ENCODE measurements around the gene MTRF1.
A peak's percentile ranks its signal among the peaks of the same experiment; 100 is the strongest.

Gene MTRF1

GRCh38 chr13:41311406-41312175 is 48.2 kb upstream of the MTRF1 start:
- peak; percentile 43 for DNase-seq
- H3K4me1 ChIP-seq (ENCODE audit: low read length), result peaks cover 4% of the 10 kb centered on the region; the same call in 1 of the 2 replicates
- peak overlapping the region; percentile 90 for H3K4me3 ChIP-seq (ENCODE audit: low read length)
- peaks cover 52% of the 10 kb centered on the region for H3K79me2 ChIP-seq (ENCODE audit: low read length)
- TF ChIP-seq, protein P1, sequence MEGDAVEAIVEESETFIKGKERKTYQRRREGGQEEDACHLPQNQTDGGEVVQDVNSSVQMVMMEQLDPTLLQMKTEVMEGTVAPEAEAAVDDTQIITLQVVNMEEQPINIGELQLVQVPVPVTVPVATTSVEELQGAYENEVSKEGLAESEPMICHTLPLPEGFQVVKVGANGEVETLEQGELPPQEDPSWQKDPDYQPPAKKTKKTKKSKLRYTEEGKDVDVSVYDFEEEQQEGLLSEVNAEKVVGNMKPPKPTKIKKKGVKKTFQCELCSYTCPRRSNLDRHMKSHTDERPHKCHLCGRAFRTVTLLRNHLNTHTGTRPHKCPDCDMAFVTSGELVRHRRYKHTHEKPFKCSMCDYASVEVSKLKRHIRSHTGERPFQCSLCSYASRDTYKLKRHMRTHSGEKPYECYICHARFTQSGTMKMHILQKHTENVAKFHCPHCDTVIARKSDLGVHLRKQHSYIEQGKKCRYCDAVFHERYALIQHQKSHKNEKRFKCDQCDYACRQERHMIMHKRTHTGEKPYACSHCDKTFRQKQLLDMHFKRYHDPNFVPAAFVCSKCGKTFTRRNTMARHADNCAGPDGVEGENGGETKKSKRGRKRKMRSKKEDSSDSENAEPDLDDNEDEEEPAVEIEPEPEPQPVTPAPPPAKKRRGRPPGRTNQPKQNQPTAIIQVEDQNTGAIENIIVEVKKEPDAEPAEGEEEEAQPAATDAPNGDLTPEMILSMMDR (IDR thresholded peaks at IDR 0.05; ENCODE audit: low read length), result no peak
- H3K27me3 ChIP-seq (replicated peaks; ENCODE audit: insufficient read depth, low read length), result no peaks in the 10 kb centered on the region
- H3K36me3 ChIP-seq (replicated peaks; ENCODE audit: insufficient read depth, low read length), result no peaks in the 10 kb centered on the region
- no peaks in the 10 kb centered on the region for H3K9me3 ChIP-seq (replicated peaks; ENCODE audit: insufficient read depth, low read length)
- H3F3A ChIP-seq (ENCODE audit: insufficient read depth, low read length), result 0 out of 2 replicates have a peak, but pooled peaks cover 3% of the 10 kb centered on the region
- no peaks in the 10 kb centered on the region for H3K9me2 ChIP-seq (replicated peaks; ENCODE audit: insufficient read depth, low read length)
- peak overlapping the region; percentile 52; the same call in 1 of the 2 replicates for H3K27ac ChIP-seq (ENCODE audit: low read length)
- H3K9ac ChIP-seq (ENCODE audit: low read length), result peak overlapping the region; percentile 80
- no peaks in the 10 kb centered on the region; the same call in 1 of the 2 replicates for H4K20me1 ChIP-seq (ENCODE audit: insufficient read depth, low read length)
- peak overlapping the region; percentile 73 for H2AFZ ChIP-seq (ENCODE audit: low read length)
- peak overlapping the region; percentile 44; the same call in 1 of the 2 replicates for H3K4me2 ChIP-seq (ENCODE audit: low read depth, low read length)

- peak; percentile 72 for DNase-seq
- H3K4me1 ChIP-seq (ENCODE audit: low read length), result peaks cover 4% of the 10 kb centered on the region; the same call in 1 of the 2 replicates
- H3K9ac ChIP-seq (ENCODE audit: low read length), result peak within 1 kb of the TSS; percentile 80
- TF ChIP-seq, protein P1 (IDR thresholded peaks at IDR 0.05; ENCODE audit: low read length), result no peak
- TF ChIP-seq EZH2phosphoT487 (IDR thresholded peaks at IDR 0.05; ENCODE audit: low read length) (no peak), EZH2 (optimal IDR thresholded peaks at IDR 0.05; ENCODE audit: low read depth, low read length) (no peak)
- H3K27me3 ChIP-seq (replicated peaks; ENCODE audit: insufficient read depth, low read length), result no peaks in the 10 kb centered on the region
- peak within 1 kb of the TSS; percentile 73 for H2AFZ ChIP-seq (ENCODE audit: low read length)
- H3K4me2 ChIP-seq (ENCODE audit: low read depth, low read length), result peak within 1 kb of the TSS; percentile 44
- peak within 1 kb of the TSS; percentile 90 for H3K4me3 ChIP-seq (ENCODE audit: low read length)
- H3K27ac ChIP-seq (ENCODE audit: low read length), result peak within 1 kb of the TSS; percentile 52; the same call in 1 of the 2 replicates
- no peaks in the 10 kb centered on the region; the same call in 1 of the 2 replicates for H4K20me1 ChIP-seq (ENCODE audit: insufficient read depth, low read length)
- no peaks in the 10 kb centered on the region for H3K36me3 ChIP-seq (replicated peaks; ENCODE audit: insufficient read depth, low read length)
- peaks cover 48% of the 10 kb centered on the region for H3K79me2 ChIP-seq (ENCODE audit: low read length)
- H3K9me2 ChIP-seq (replicated peaks; ENCODE audit: insufficient read depth, low read length), result no peaks in the 10 kb centered on the region
- no peaks in the 10 kb centered on the region for H3K9me3 ChIP-seq (replicated peaks; ENCODE audit: insufficient read depth, low read length)
- H3F3A ChIP-seq (ENCODE audit: insufficient read depth, low read length), result 0 out of 2 replicates have a peak, but pooled peaks cover 3% of the 10 kb centered on the region
Observed at GRCh38 chr13:41310963-41311405, 47.6 kb upstream of the MTRF1 start, which contains the start of gene NAA16. Gene NAA16, plus strand, starts transcription at chr13:41311267. Its CDS starts 262 bp downstream, at chr13:41311529.

DNA sequence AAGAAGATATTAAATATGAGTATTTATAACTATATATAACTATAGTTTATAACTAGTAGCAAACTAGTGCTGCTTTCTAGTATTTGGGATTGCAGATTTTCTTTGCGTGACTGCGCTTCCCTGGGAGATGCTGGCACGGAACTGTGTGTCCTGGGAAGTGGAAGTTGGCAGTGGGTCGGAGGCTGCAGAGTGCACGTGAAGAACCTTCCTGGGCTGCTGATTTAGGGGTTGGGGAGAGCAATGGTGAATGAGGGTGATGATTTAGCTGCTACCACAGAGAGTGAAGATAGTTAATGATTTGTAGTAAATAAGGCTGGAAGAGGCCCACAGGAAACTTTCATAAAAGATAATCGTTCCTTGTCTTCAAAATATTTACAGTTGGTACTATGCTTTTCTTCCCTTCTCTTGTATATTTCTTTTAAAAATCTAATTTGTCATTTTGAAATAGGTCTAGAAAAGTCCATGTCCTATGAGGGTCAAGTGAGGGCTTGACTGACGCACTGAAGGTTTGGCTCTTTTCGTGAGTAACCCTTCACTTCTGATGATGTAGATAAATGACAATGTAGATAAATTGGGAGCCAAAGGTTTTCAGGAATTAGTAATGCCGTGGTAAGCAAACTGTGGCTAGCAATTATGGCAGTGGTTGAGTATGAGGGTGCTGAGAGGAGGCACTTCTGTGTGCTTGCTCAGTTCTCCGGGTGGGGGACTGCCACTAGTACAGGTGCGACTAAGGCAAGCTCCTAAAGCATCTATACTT is 44.7 kb upstream of the MTRF1 start:
- Histone ChIP-seq H3K4me2 (ENCODE audit: low read depth, low read length) (no peak overlapping the region), H3K36me3 (replicated peaks; ENCODE audit: insufficient read depth, low read length) (no peaks in the 10 kb centered on the region), H4K20me1 (ENCODE audit: insufficient read depth, low read length) (no peaks in the 10 kb centered on the region), H3K9me2 (replicated peaks; ENCODE audit: insufficient read depth, low read length) (no peaks in the 10 kb centered on the region), H3K9ac (ENCODE audit: low read length) (no peak overlapping the region), H3K27ac (ENCODE audit: low read length) (no peak overlapping the region), H3K79me2 (ENCODE audit: low read length) (peaks cover 19% of the 10 kb centered on the region), H3K9me3 (replicated peaks; ENCODE audit: insufficient read depth, low read length) (no peaks in the 10 kb centered on the region), H3K4me1 (ENCODE audit: low read length) (no peaks in the 10 kb centered on the region), H2AFZ (ENCODE audit: low read length) (no peak overlapping the region), H3K27me3 (replicated peaks; ENCODE audit: insufficient read depth, low read length) (no peaks in the 10 kb centered on the region), H3K4me3 (ENCODE audit: low read length) (no peak overlapping the region), H3F3A (ENCODE audit: insufficient read depth, low read length) (0 out of 2 replicates have a peak, but pooled peaks cover 3% of the 10 kb centered on the region)
- no peak for DNase-seq
- no peak for TF ChIP-seq EZH2phosphoT487 (IDR thresholded peaks at IDR 0.05; ENCODE audit: low read length)
- TF ChIP-seq EZH2 (optimal IDR thresholded peaks at IDR 0.05; ENCODE audit: low read depth, low read length), result no peak
- TF ChIP-seq, protein P1 (IDR thresholded peaks at IDR 0.05; ENCODE audit: low read length), result no peak

Data from MM.1S (cell line).